H1 (cell line): Measurements from ENCODE around the gene PECR. TPM values are rescaled to one million over a fixed set of nuclear protein-coding genes. Genes with fewer than 3 reads are reported as not detected.

Experiments
- CTCF ChIA-PET: fragments of 300-600 bp; sonication (Branson Sonifier 250); formaldehyde crosslinking; loops from one replicate; lab custom pipeline; 2021; ENCODE audit not compliant: partially characterized antibody; lab: Charles Lee
- POLR2A ChIA-PET: fragments of 300-600 bp; sonication (Branson Sonifier 250); formaldehyde crosslinking; loops from one replicate; lab custom pipeline; 2021; ENCODE audit warnings: inconsistent platforms; ENCODE audit not compliant: partially characterized antibody; lab: Charles Lee
- DNase-seq, 2 experiments: peaks; one replicate each; pipeline versions ENCODE4 v3.0.0 to v3.0.0-alpha.2; 2010 to 2022; ENCODE audit warnings: low spot score in 2 of 2, low read depth in 1 of 2, mixed read lengths in 1 of 2
- FAIRE-seq: peaks from 2 replicates; lab custom pipeline; 2011; peaks lifted over from hg19 to GRCh38; lab: Jason Lieb, UNC
- H2AFZ ChIP-seq: 2 replicates; pipeline ENCODE4 v1.8.1; 2012; ENCODE audit warnings: low read length, inconsistent platforms
- H2AK5ac ChIP-seq: 2 replicates; pipeline ENCODE4 v1.6.1; 2013; ENCODE audit warnings: low read depth, low read length
- H2BK120ac ChIP-seq: replicated peaks from 2 replicates; pipeline ENCODE3; 2013; ENCODE audit warnings: low read depth, low read length, inconsistent platforms
- H2BK12ac ChIP-seq: 2 replicates; pipeline ENCODE4 v1.6.1; 2013; ENCODE audit warnings: low read depth, low read length
- H2BK15ac ChIP-seq: 2 replicates; pipeline ENCODE4 v1.6.1; 2013; ENCODE audit warnings: low read length
- H2BK20ac ChIP-seq: 2 replicates; pipeline ENCODE4 v1.6.1; 2013; ENCODE audit warnings: low read length
- H2BK5ac ChIP-seq: 2 replicates; pipeline ENCODE4 v1.6.1; 2013; ENCODE audit warnings: low read depth, low read length
- H3K14ac ChIP-seq: 2 replicates; pipeline ENCODE4 v1.6.1; 2013; ENCODE audit warnings: inconsistent platforms; ENCODE audit not compliant: insufficient read length
- H3K18ac ChIP-seq: 2 replicates; pipeline ENCODE4 v1.6.1; 2013; ENCODE audit warnings: low read length; ENCODE audit errors: extremely low read depth
- H3K23ac ChIP-seq: 2 replicates; pipeline ENCODE4 v1.6.1; 2013; ENCODE audit warnings: inconsistent platforms; ENCODE audit not compliant: insufficient read length
- H3K23me2 ChIP-seq: 2 replicates; pipeline ENCODE4 v1.6.1; 2013; ENCODE audit warnings: low read depth, low read length
- H3K27ac ChIP-seq: 2 replicates; pipeline ENCODE4 v1.6.1; 2011; ENCODE audit warnings: low read depth, low read length, inconsistent platforms
- H3K27me3 ChIP-seq, 4 experiments: replicated peaks in 1 of 4; 1 replicate in 1 of 4; 2 replicates in 3 of 4; pipeline versions ENCODE4 v1.6.1 to v1.8.1; 2011 to 2013; ENCODE audit warnings: low read length in 3 of 4, mild to moderate bottlenecking in 3 of 4, inconsistent platforms in 2 of 4, mixed read lengths in 2 of 4, moderate library complexity in 1 of 4; ENCODE audit not compliant: control insufficient read depth in 3 of 4, insufficient read depth in 3 of 4; ENCODE audit errors: extremely low read depth in 1 of 4
- H3K36me3 ChIP-seq, 4 experiments: 2 replicates each; pipeline versions ENCODE4 v1.6.1 to v1.8.1; 2011 to 2013; ENCODE audit warnings: mild to moderate bottlenecking in 4 of 4, low read length in 3 of 4, moderate library complexity in 2 of 4, control low read depth in 1 of 4, inconsistent platforms in 1 of 4; ENCODE audit not compliant: insufficient read depth in 4 of 4, control insufficient read depth in 2 of 4
- H3K4ac ChIP-seq: replicated peaks from 2 replicates; pipeline ENCODE3; 2013; ENCODE audit warnings: low read length, low read depth, mixed read lengths, inconsistent platforms; ENCODE audit not compliant: insufficient read length
- H3K4me1 ChIP-seq, 4 experiments: replicated peaks in 1 of 4; 1 replicate in 1 of 4; 2 replicates in 3 of 4; pipeline versions ENCODE4 v1.6.1 to v1.8.1; 2011 to 2013; ENCODE audit warnings: low read length in 3 of 4, inconsistent platforms in 2 of 4, mixed read lengths in 1 of 4; ENCODE audit not compliant: insufficient read depth in 4 of 4, control insufficient read depth in 3 of 4
- H3K4me2 ChIP-seq, 2 experiments: 2 replicates each; pipeline versions ENCODE4 v1.6.1 to v1.8.1; 2011 to 2013; ENCODE audit warnings: low read depth in 2 of 2, low read length in 2 of 2, control low read depth in 1 of 2, inconsistent platforms in 1 of 2, mild to moderate bottlenecking in 1 of 2; ENCODE audit not compliant: insufficient read depth in 1 of 2
- H3K4me3 ChIP-seq, 4 experiments: fragments of 200-600, 300-600 bp in 1 of 4; sonication (generic), shearing (Covaris generic), sonication (Bioruptor Twin) in 1 of 4; 2 replicates each; pipeline versions ENCODE4 v1.5.1 to v1.8.1; 2011 to 2016; ENCODE audit warnings: low read length in 4 of 4, low read depth in 3 of 4, control low read depth in 2 of 4, inconsistent platforms in 2 of 4, mild to moderate bottlenecking in 2 of 4, mixed read lengths in 1 of 4, moderate library complexity in 1 of 4; ENCODE audit not compliant: insufficient read depth in 2 of 4; ENCODE audit errors: extremely low read depth in 1 of 4
- H3K56ac ChIP-seq: replicated peaks from 2 replicates; pipeline ENCODE3; 2013; ENCODE audit warnings: low read depth, mild to moderate bottlenecking, mixed read lengths, low read length, inconsistent platforms; ENCODE audit not compliant: insufficient read length
- H3K79me1 ChIP-seq: 2 replicates; pipeline ENCODE4 v1.6.1; 2013; ENCODE audit warnings: low read depth, low read length, control low read depth
- H3K79me2 ChIP-seq, 2 experiments: 2 replicates each; pipeline versions ENCODE4 v1.6.1 to v1.8.1; 2012 to 2013; ENCODE audit warnings: low read length in 2 of 2, mild to moderate bottlenecking in 2 of 2, inconsistent platforms in 1 of 2; ENCODE audit not compliant: insufficient read depth in 2 of 2, control insufficient read depth in 1 of 2
- H3K9ac ChIP-seq, 4 experiments: replicated peaks in 1 of 4; 1 replicate in 1 of 4; 2 replicates in 3 of 4; pipeline versions ENCODE4 v1.6.1 to v1.8.1; 2011 to 2013; ENCODE audit warnings: low read depth in 3 of 4, low read length in 3 of 4, control low read depth in 2 of 4, mild to moderate bottlenecking in 2 of 4, moderate library complexity in 2 of 4, inconsistent platforms in 1 of 4; ENCODE audit errors: extremely low read depth in 1 of 4
- H3K9me3 ChIP-seq, 2 experiments: 2 replicates each; pipeline versions ENCODE4 v1.6.1 to v1.8.1; 2012 to 2013; ENCODE audit warnings: mild to moderate bottlenecking in 2 of 2, moderate library complexity in 2 of 2, control low read depth in 1 of 2, inconsistent platforms in 1 of 2, low read depth in 1 of 2, low read length in 1 of 2, mixed read lengths in 1 of 2; ENCODE audit not compliant: insufficient read depth in 2 of 2
- H4K20me1 ChIP-seq, 2 experiments: replicated peaks in 1 of 2; 2 replicates each; pipeline versions ENCODE3 to v1.8.1; 2011 to 2013; ENCODE audit warnings: inconsistent platforms in 2 of 2, low read length in 2 of 2, mild to moderate bottlenecking in 1 of 2; ENCODE audit not compliant: insufficient read depth in 2 of 2, control insufficient read depth in 1 of 2
- H4K5ac ChIP-seq: 2 replicates; pipeline ENCODE4 v1.6.1; 2013; ENCODE audit warnings: low read length, low read depth, mixed read lengths, inconsistent platforms; ENCODE audit not compliant: insufficient read length
- H4K8ac ChIP-seq: 2 replicates; pipeline ENCODE4 v1.8.0; 2013; ENCODE audit warnings: mild to moderate bottlenecking, moderate library complexity, low read length, inconsistent platforms; ENCODE audit not compliant: insufficient read depth; ENCODE audit errors: extremely low read depth
- H4K91ac ChIP-seq: replicated peaks from 2 replicates; pipeline ENCODE3; 2013; ENCODE audit warnings: low read length, mixed read lengths, inconsistent platforms; ENCODE audit not compliant: insufficient read length
- CBX5 ChIP-seq: fragments of 300-800, 300-1000 bp; sonication (generic); IDR thresholded peaks from 2 replicates; pipeline ENCODE4 v1.7.1; 2016; ENCODE audit warnings: antibody characterized with exemption, low read length, low read depth
- CBX8 ChIP-seq: fragments of 300-800, 300-1000 bp; sonication (generic); IDR thresholded peaks from 2 replicates; pipeline ENCODE4 v1.7.1; 2016; ENCODE audit warnings: low read depth, low read length, borderline replicate concordance
- CHD2 ChIP-seq: IDR thresholded peaks from 2 replicates; pipeline ENCODE4 v1.6.1; 2012; ENCODE audit warnings: low read length, improper control_type of control experiment
- WGBS, 2 experiments: shearing (Covaris generic) in 1 of 2; methylation state at CpG; one replicate each; pipeline versions ENCODE4 v1.1.6 to v1.1.7; 2013 to 2015; ENCODE audit warnings: low lambda C conversion rate in 2 of 2, mixed read lengths in 2 of 2, inconsistent platforms in 1 of 2, low coverage in 1 of 2, missing lambda C conversion rate in 1 of 2; ENCODE audit not compliant: insufficient replicate concordance in 2 of 2, insufficient coverage in 1 of 2, insufficient read length in 1 of 2; ENCODE audit errors: extremely low coverage in 1 of 2, missing lambda C conversion rate in 1 of 2; 5-methylcytosine and 5-hydroxymethylcytosine counted together
- polyA plus RNA-seq, 7 experiments: library from polyadenylated mRNA; depleted of rRNA in 3 of 7; stranded (reverse) in 5 of 7; unstranded in 2 of 7; fragments of >200 nt in 5 of 7; fragments of 200-250 nt in 2 of 7; gene quantifications; 1 replicate in 5 of 7; 2 replicates in 1 of 7; 4 replicates in 1 of 7; pipeline versions ENCODE4 v1.2.1 to v1.2.3, GENCODE V29; 2011 to 2013; ENCODE audit warnings: missing spikeins in 2 of 7, mixed read lengths in 2 of 7
- total RNA-seq: library from RNA; stranded (reverse); fragmentation: NEBNext Ultra II Directional; extraction: Animal tissue kit (Norgen Biotek cat#: 25700); gene quantifications from 2 replicates; pipeline ENCODE4 v1.2.1, GENCODE V29; 2021

Gene PECR
- total and polyA plus RNA-seq, 2 of the 8 experiments (the other 6 are each of a cell fraction or from before 2014, with no cell fraction given): 15.9 to 19.2 TPM

GRCh38 chr2:216052420-216052819 lies 29.2 kb downstream of the PECR start:
- H2BK120ac ChIP-seq: no peak overlapping the region
- 81% methylated on average over 2 of the region's 2 CpGs; no CpG with 5 or more reads in 1 of the 2 experiments for WGBS, 2 experiments
- no peak overlapping the region for H2AFZ ChIP-seq
- H3K27ac ChIP-seq: no peak overlapping the region
- H2BK20ac ChIP-seq: no peak overlapping the region
- no peak overlapping the region for H3K4ac ChIP-seq
- no peak overlapping the region for H2BK5ac ChIP-seq
- no peak for TF ChIP-seq CHD2
- TF ChIP-seq CBX8: no peak
- no peak for TF ChIP-seq CBX5
- no peak overlapping the region for H3K23ac ChIP-seq
- H3K56ac ChIP-seq: no peak overlapping the region
- no peak overlapping the region for H4K5ac ChIP-seq
- H3K4me1 ChIP-seq: peaks cover 0 to 8% (median under 1%) of the 10 kb centered on the region in 4 experiments; a peak in 1 of 7 replicates
- peaks cover 0 to under 1% (median 0%) of the 10 kb centered on the region in 4 experiments; a peak in 2 of 8 replicates for H3K36me3 ChIP-seq
- CTCF ChIA-PET: interaction anchor here (1.0 to 2.6 kb wide), 2 partner anchors 15 to 18 kb away, joined by 4 to 7 read pairs; no protein-coding TSS in a partner anchor
- no peaks in the 10 kb centered on the region for H3K9me3 ChIP-seq
- H4K91ac ChIP-seq: no peak overlapping the region
- no peaks in the 10 kb centered on the region for H4K20me1 ChIP-seq
- no peak for FAIRE-seq
- H3K14ac ChIP-seq: no peak overlapping the region
- POLR2A ChIA-PET: interaction anchor here (1.1 to 2.2 kb wide), 3 partner anchors 30 to 446 kb away, joined by 3 to 10 read pairs (median 3); partner anchors contain the start of genes PECR, RPL37A and TMEM169
- H3K18ac ChIP-seq: no peak overlapping the region
- no peak overlapping the region for H3K4me3 ChIP-seq
- H3K23me2 ChIP-seq: no peaks in the 10 kb centered on the region
- H2AK5ac ChIP-seq: no peak overlapping the region
- no peak overlapping the region for H2BK12ac ChIP-seq
- no peaks in the 10 kb centered on the region for H3K27me3 ChIP-seq
- no peaks in the 10 kb centered on the region for H3K79me1 ChIP-seq
- no peak overlapping the region for H4K8ac ChIP-seq
- no peak overlapping the region for H3K9ac ChIP-seq
- no peak overlapping the region for H2BK15ac ChIP-seq
- no peaks in the 10 kb centered on the region for H3K79me2 ChIP-seq
- DNase-seq: no peak
- H3K4me2 ChIP-seq: no peak overlapping the region
